A549 (cell line): ENCODE measurements around the gene ECI1. TPM values are rescaled to one million over a fixed set of nuclear protein-coding genes. Genes with fewer than 3 reads are reported as not detected.

Experiments used
- ATAC-seq, 2 experiments: fragments of 200-7000 bp in 1 of 2; fragments of >200 bp in 1 of 2; cut with Nextera tagmentation in 1 of 2; cut with Tn5 transposase in 1 of 2; 3 replicates each; pipeline versions ENCODE4 v1.8.0 to v1.9.1; 2018 to 2020; ENCODE audit warnings: mild to moderate bottlenecking in 1 of 2, moderate library complexity in 1 of 2
- CTCF ChIA-PET: fragments of 300-600 bp; sonication (Branson Sonifier 250); formaldehyde crosslinking; extraction: SDS; loops from one replicate; lab custom pipeline; 2021; ENCODE audit warnings: antibody characterized with exemption, inconsistent platforms; lab: Yijun Ruan, JAX
- POLR2A ChIA-PET: fragments of 350-600 bp; formaldehyde crosslinking; extraction: SDS; loops from one replicate; lab custom pipeline; 2021; ENCODE audit warnings: antibody characterized with exemption, inconsistent platforms; lab: Yijun Ruan, JAX
- DNase-seq, 2 experiments: peaks; one replicate each; pipeline versions ENCODE4 v3.0.0 to v3.0.0-alpha.2; 2011 to 2016; ENCODE audit warnings: low read depth in 1 of 2, low spot score in 1 of 2
- FAIRE-seq: peaks from 2 replicates; lab custom pipeline; 2011; peaks lifted over from hg19 to GRCh38; lab: Jason Lieb, UNC
- H3K27ac ChIP-seq, 2 experiments: fragments of >200 bp; sonication (Bioruptor Twin); formaldehyde crosslinking; 3 replicates each; pipeline ENCODE4 v1.5.1; 2016 to 2017
- H3K4me1 ChIP-seq: fragments of >200 bp; sonication (Bioruptor Twin); formaldehyde crosslinking; 3 replicates; pipeline ENCODE4 v1.6.1; 2016
- H3K4me2 ChIP-seq: fragments of >200 bp; sonication (Bioruptor Twin); formaldehyde crosslinking; 3 replicates; pipeline ENCODE4 v1.6.1; 2016
- H3K4me3 ChIP-seq: fragments of >200 bp; sonication (Bioruptor Twin); formaldehyde crosslinking; 3 replicates; pipeline ENCODE4 v1.5.1; 2016
- H3K9me3 ChIP-seq: fragments of >200 bp; sonication (Bioruptor Twin); formaldehyde crosslinking; 3 replicates; pipeline ENCODE4 v1.6.1; 2016
- BHLHE40 ChIP-seq: IDR thresholded peaks from 2 replicates; pipeline ENCODE4 v1.6.1; 2012; ENCODE audit warnings: low read depth, low read length, inconsistent platforms
- CHD2 ChIP-seq: fragments of 150-350 bp; IDR thresholded peaks from 2 replicates; pipeline ENCODE4 v1.6.1; 2014; ENCODE audit warnings: low read length; ENCODE audit not compliant: partially characterized antibody
- EHF ChIP-seq: fragments of 250-450 bp; sonication (Bioruptor Pico); IDR thresholded peaks from 2 replicates; pipeline ENCODE4 v1.5.0; 2020; ENCODE audit warnings: mild to moderate bottlenecking
- EHMT2 ChIP-seq: fragments of 200-600 bp; sonication (generic); IDR thresholded peaks from 2 replicates; pipeline ENCODE4 v1.6.1; 2016; ENCODE audit warnings: antibody characterized with exemption, low read depth, mild to moderate bottlenecking, moderate library complexity
- EP300 ChIP-seq, 2 experiments: fragments of >200 bp; sonication (Bioruptor Twin); formaldehyde crosslinking; IDR thresholded peaks; 2 replicates in 1 of 2; 3 replicates in 1 of 2; pipeline ENCODE4 v1.6.1; 2016 to 2017
- ESRRA ChIP-seq: fragments of 150-350 bp; IDR thresholded peaks from 2 replicates; pipeline ENCODE4 v1.6.1; 2014; ENCODE audit warnings: mild to moderate bottlenecking, low read length, borderline replicate concordance
- GATA3 ChIP-seq: IDR thresholded peaks from 2 replicates; pipeline ENCODE4 v1.6.1; 2012; ENCODE audit warnings: borderline replicate concordance
- HOXA7 ChIP-seq: fragments of 250-450 bp; sonication (Bioruptor Pico); IDR thresholded peaks from 2 replicates; pipeline ENCODE4 v1.5.0; 2020; ENCODE audit warnings: mild to moderate bottlenecking, moderate library complexity
- JUNB ChIP-seq: fragments of >200 bp; sonication (Bioruptor Twin); formaldehyde crosslinking; IDR thresholded peaks from 2 replicates; pipeline ENCODE4 v1.6.1; 2016
- MAFK ChIP-seq: fragments of 450-650 bp; IDR thresholded peaks from 2 replicates; pipeline ENCODE4 v1.6.1; 2014; ENCODE audit not compliant: partially characterized antibody
- MAZ ChIP-seq: fragments of 150-350 bp; IDR thresholded peaks from 2 replicates; pipeline ENCODE4 v1.6.1; 2014; ENCODE audit warnings: antibody characterized with exemption, low read depth, low read length, borderline replicate concordance
- NR3C1 ChIP-seq: fragments of >200 bp; sonication (Bioruptor Twin); formaldehyde crosslinking; IDR thresholded peaks from 3 replicates; pipeline ENCODE4 v1.6.1; 2017
- POLR2AphosphoS2 ChIP-seq: conservative IDR thresholded peaks from 2 replicates; pipeline ENCODE4 v1.6.1; 2012; ENCODE audit warnings: low read length, improper control_type of control experiment, inconsistent platforms
- RCOR1 ChIP-seq: fragments of 150-350 bp; IDR thresholded peaks from 2 replicates; pipeline ENCODE4 v1.6.1; 2014; ENCODE audit warnings: antibody characterized with exemption, low read length, low read depth
- RNF2 ChIP-seq: fragments of 200-600 bp; sonication (generic); IDR thresholded peaks from 2 replicates; pipeline ENCODE4 v1.6.1; 2016; ENCODE audit warnings: low read depth, mild to moderate bottlenecking, antibody characterized with exemption, moderate library complexity, borderline replicate concordance
- SMC3 ChIP-seq: fragments of >200 bp; sonication (Bioruptor Twin); formaldehyde crosslinking; IDR thresholded peaks from 3 replicates; pipeline ENCODE4 v1.6.1; 2018; ENCODE audit warnings: inconsistent platforms
- SREBF2 ChIP-seq: fragments of 450-650 bp; IDR thresholded peaks from 2 replicates; pipeline ENCODE4 v1.6.1; 2014; ENCODE audit warnings: mild to moderate bottlenecking, moderate library complexity
- TP53 ChIP-seq: fragments of 250-450 bp; sonication (Bioruptor Pico); IDR thresholded peaks from 2 replicates; pipeline ENCODE4 v1.5.0; 2021; ENCODE audit warnings: mild to moderate bottlenecking, moderate library complexity
- ZC3H11A ChIP-seq: fragments of 450-650 bp; IDR thresholded peaks from 2 replicates; pipeline ENCODE4 v1.6.1; 2014; ENCODE audit warnings: antibody characterized with exemption, mild to moderate bottlenecking
- ZFP36 ChIP-seq: fragments of 450-650 bp; IDR thresholded peaks from 2 replicates; pipeline ENCODE4 v1.6.1; 2014; ENCODE audit warnings: borderline replicate concordance; ENCODE audit not compliant: partially characterized antibody
- WGBS: methylation state at CpG from one replicate; pipeline ENCODE4 v1.1.6; 2017; ENCODE audit errors: missing lambda C conversion rate; 5-methylcytosine and 5-hydroxymethylcytosine counted together
- polyA plus RNA-seq, 4 experiments: library from polyadenylated mRNA; depleted of rRNA in 3 of 4; stranded (reverse); fragments of >200 nt; fragmentation: RNase III in 1 of 4; extraction: RNeasy Plus Mini Kit Qiagen cat#74134 plus additional on column Dnase treatment in 1 of 4; gene quantifications; 2 replicates in 3 of 4; 3 replicates in 1 of 4; pipeline ENCODE4 v1.2.3, GENCODE V29; 2011 to 2017
- TF ChIP-seq, protein P1 (sequence below): IDR thresholded peaks from 2 replicates; pipeline ENCODE4 v1.6.1; 2012; ENCODE audit warnings: low read depth, borderline replicate concordance
- TF ChIP-seq, protein P2 (sequence below): fragments of >200 bp; sonication (Bioruptor Twin); formaldehyde crosslinking; IDR thresholded peaks from 3 replicates; pipeline ENCODE4 v1.6.1; 2016
- TF ChIP-seq, protein P3 (sequence below): fragments of 250-450 bp; sonication (Bioruptor Pico); IDR thresholded peaks from 2 replicates; pipeline ENCODE4 v1.5.0; 2020; ENCODE audit warnings: low read depth, mild to moderate bottlenecking, moderate library complexity
- TF ChIP-seq, protein P4 (sequence below): fragments of 200-600 bp; sonication (generic); IDR thresholded peaks from 2 replicates; pipeline ENCODE4 v1.6.1; 2016; ENCODE audit warnings: antibody characterized with exemption, mild to moderate bottlenecking, moderate library complexity
- TF ChIP-seq, protein P5 (sequence below): fragments of 250-450 bp; sonication (Bioruptor Pico); IDR thresholded peaks from 2 replicates; pipeline ENCODE4 v1.5.0; 2021; ENCODE audit warnings: mild to moderate bottlenecking, moderate library complexity, borderline replicate concordance

ECI1 gene
- polyA plus RNA-seq, 2 of the 4 experiments (the other 2 are of a cell fraction), result 41.5 to 47.9 TPM

DNA sequence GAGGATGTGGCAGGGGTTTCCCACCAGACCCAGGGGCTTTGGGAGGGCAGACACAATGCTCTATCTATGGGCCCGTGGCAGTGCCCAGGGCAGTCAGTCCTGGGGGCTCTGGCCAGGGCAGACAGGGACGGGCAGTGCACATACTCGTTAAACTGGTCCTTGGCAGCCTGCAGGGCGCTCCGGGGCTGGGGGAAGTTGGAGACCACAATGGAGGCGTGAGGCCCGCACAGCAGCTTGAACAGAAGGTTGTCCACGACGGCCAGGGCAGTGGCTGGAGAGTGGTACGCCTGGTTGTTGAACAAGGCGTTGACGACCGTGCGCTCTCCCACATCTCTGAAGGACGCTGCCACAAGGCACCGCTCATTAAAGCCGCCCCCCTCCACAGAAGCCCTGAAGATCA is 35.2 kb upstream of the ECI1 start:
- Histone ChIP-seq H3K4me2 (no peak overlapping the region), H3K9me3 (no peaks in the 10 kb centered on the region), H3K27ac (no peak overlapping the region), H3K4me3 (no peak overlapping the region), H3K4me1 (no peaks in the 10 kb centered on the region)
- CTCF ChIA-PET, result interaction anchor here (1.0 kb wide), 1 partner anchor 29 kb away, joined by 3 read pairs; no protein-coding TSS in a partner anchor
- DNase-seq (no peak), FAIRE-seq (no peak), ATAC-seq (no peak)
- TF ChIP-seq, protein P1, sequence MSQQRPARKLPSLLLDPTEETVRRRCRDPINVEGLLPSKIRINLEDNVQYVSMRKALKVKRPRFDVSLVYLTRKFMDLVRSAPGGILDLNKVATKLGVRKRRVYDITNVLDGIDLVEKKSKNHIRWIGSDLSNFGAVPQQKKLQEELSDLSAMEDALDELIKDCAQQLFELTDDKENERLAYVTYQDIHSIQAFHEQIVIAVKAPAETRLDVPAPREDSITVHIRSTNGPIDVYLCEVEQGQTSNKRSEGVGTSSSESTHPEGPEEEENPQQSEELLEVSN, result no peak
- TF ChIP-seq SMC3 (no peak), RNF2 (no peak), EP300 (IDR thresholded peaks at IDR 0.05) (no peak), NR3C1 (no peak), ZC3H11A (no peak), POLR2AphosphoS2 (no peak), CHD2 (no peak), GATA3 (no peak), MAFK (no peak), MAZ (no peak), EHMT2 (no peak), HOXA7 (CRISPR knock-in tag) (no peak), RCOR1 (no peak), ZFP36 (no peak)
- TF ChIP-seq, protein P2, sequence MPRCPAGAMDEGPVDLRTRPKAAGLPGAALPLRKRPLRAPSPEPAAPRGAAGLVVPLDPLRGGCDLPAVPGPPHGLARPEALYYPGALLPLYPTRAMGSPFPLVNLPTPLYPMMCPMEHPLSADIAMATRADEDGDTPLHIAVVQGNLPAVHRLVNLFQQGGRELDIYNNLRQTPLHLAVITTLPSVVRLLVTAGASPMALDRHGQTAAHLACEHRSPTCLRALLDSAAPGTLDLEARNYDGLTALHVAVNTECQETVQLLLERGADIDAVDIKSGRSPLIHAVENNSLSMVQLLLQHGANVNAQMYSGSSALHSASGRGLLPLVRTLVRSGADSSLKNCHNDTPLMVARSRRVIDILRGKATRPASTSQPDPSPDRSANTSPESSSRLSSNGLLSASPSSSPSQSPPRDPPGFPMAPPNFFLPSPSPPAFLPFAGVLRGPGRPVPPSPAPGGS, result no peak
- TF ChIP-seq, protein P3, sequence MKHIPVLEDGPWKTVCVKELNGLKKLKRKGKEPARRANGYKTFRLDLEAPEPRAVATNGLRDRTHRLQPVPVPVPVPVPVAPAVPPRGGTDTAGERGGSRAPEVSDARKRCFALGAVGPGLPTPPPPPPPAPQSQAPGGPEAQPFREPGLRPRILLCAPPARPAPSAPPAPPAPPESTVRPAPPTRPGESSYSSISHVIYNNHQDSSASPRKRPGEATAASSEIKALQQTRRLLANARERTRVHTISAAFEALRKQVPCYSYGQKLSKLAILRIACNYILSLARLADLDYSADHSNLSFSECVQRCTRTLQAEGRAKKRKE, result no peak
- TF ChIP-seq, protein P4, sequence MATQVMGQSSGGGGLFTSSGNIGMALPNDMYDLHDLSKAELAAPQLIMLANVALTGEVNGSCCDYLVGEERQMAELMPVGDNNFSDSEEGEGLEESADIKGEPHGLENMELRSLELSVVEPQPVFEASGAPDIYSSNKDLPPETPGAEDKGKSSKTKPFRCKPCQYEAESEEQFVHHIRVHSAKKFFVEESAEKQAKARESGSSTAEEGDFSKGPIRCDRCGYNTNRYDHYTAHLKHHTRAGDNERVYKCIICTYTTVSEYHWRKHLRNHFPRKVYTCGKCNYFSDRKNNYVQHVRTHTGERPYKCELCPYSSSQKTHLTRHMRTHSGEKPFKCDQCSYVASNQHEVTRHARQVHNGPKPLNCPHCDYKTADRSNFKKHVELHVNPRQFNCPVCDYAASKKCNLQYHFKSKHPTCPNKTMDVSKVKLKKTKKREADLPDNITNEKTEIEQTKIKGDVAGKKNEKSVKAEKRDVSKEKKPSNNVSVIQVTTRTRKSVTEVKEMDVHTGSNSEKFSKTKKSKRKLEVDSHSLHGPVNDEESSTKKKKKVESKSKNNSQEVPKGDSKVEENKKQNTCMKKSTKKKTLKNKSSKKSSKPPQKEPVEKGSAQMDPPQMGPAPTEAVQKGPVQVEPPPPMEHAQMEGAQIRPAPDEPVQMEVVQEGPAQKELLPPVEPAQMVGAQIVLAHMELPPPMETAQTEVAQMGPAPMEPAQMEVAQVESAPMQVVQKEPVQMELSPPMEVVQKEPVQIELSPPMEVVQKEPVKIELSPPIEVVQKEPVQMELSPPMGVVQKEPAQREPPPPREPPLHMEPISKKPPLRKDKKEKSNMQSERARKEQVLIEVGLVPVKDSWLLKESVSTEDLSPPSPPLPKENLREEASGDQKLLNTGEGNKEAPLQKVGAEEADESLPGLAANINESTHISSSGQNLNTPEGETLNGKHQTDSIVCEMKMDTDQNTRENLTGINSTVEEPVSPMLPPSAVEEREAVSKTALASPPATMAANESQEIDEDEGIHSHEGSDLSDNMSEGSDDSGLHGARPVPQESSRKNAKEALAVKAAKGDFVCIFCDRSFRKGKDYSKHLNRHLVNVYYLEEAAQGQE, result no peak
- TF ChIP-seq, protein P5, sequence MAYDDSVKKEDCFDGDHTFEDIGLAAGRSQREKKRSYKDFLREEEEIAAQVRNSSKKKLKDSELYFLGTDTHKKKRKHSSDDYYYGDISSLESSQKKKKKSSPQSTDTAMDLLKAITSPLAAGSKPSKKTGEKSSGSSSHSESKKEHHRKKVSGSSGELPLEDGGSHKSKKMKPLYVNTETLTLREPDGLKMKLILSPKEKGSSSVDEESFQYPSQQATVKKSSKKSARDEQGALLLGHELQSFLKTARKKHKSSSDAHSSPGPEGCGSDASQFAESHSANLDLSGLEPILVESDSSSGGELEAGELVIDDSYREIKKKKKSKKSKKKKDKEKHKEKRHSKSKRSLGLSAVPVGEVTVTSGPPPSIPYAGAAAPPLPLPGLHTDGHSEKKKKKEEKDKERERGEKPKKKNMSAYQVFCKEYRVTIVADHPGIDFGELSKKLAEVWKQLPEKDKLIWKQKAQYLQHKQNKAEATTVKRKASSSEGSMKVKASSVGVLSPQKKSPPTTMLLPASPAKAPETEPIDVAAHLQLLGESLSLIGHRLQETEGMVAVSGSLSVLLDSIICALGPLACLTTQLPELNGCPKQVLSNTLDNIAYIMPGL (CRISPR knock-in tag), result no peak
- POLR2A ChIA-PET, result no interaction called here
- WGBS, result 88% methylated on average over 17 of the region's 17 CpGs

DNA sequence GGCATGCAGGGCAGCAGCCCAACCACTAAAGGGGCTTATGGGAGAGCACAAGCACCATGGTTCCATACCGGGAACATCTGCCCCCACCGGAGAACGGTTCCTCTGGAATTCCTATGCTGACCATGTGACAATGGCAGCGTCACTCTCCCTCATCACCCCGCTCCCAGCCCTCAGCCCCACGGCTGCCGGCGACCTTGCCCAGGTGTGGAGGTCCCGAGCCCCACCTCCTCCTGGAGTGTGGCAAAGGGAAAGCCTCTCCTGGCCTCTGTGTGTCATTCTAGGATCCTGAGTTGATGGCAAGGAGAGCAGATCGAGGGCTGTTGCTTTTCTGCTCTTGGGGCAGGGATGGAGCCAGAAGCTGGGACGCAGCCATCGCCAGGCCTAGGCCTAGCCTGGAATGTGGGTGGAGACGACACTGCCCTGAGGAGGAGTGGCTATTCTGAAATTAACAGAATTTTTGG is 34.4 kb upstream of the ECI1 start:
- Histone ChIP-seq H3K27ac (no peak overlapping the region), H3K4me3 (no peak overlapping the region), H3K9me3 (no peaks in the 10 kb centered on the region), H3K4me2 (no peak overlapping the region), H3K4me1 (no peaks in the 10 kb centered on the region)
- ChIA-PET POLR2A (no interaction called here), CTCF (no interaction called here)
- DNase-seq, result no peak
- no peak for FAIRE-seq
- WGBS, result 86% methylated on average over 11 of the region's 13 CpGs
- TF ChIP-seq BHLHE40 (no peak), NR3C1 (no peak), SREBF2 (no peak), POLR2AphosphoS2 (no peak), TP53 (CRISPR knock-in tag) (no peak), ESRRA (no peak), JUNB (no peak), EP300 (IDR thresholded peaks at IDR 0.05) (no peak), EHF (CRISPR knock-in tag) (no peak)
- ATAC-seq, result no peak
